Measurements from ENCODE around the gene CHKB.
A peak's percentile ranks its signal among the peaks of the same experiment; 100 is the strongest.
"Not testable (repeated sequence)": the region's sequence is repeated elsewhere in the genome, so short reads cannot be mapped to it uniquely, and the experiment has no call there.

CHKB gene, protein sequence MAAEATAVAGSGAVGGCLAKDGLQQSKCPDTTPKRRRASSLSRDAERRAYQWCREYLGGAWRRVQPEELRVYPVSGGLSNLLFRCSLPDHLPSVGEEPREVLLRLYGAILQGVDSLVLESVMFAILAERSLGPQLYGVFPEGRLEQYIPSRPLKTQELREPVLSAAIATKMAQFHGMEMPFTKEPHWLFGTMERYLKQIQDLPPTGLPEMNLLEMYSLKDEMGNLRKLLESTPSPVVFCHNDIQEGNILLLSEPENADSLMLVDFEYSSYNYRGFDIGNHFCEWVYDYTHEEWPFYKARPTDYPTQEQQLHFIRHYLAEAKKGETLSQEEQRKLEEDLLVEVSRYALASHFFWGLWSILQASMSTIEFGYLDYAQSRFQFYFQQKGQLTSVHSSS

DNA sequence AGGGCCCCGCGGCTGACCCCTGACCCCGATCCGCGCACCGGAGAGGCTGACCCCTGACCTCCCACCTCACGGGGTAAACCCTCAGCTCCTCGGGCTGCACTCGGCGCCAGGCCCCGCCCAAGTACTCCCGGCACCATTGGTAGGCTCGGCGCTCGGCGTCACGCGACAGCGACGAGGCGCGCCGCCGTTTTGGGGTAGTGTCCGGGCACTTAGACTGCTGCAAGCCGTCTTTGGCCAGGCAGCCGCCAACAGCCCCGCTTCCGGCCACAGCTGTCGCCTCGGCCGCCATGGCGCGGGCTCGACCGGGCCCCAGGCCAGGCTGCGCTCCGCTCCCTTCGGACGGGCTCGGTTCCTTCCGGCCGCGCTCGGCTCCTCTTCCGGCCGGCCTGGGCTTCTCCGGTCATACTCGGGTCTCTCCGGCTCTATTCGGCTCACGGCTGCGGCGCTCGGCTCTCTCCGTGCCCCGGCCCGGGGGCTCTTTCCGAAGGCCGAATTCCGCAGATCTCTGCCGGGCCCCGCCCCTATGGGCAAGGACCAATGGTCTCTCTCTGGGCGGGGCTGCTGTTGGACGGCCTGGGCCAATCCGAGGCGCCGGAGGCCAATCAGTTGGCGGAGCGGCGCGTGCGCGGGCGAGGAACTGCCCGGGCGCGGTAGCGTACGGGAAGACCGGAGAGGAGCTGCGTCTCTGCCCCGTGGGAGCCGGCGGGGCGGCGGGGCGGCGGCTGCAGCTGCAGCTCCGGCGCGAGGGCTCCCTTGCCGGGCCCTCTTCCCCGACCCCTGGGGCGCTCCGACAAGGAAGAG, at the start of gene CHKB:
Gene CHKB, minus strand, starts transcription at position 357 of the 801 bp plus-strand sequence. Its CDS starts 68 bp downstream, at position 289.
- peak; percentile 89 for DNase-seq

DNA sequence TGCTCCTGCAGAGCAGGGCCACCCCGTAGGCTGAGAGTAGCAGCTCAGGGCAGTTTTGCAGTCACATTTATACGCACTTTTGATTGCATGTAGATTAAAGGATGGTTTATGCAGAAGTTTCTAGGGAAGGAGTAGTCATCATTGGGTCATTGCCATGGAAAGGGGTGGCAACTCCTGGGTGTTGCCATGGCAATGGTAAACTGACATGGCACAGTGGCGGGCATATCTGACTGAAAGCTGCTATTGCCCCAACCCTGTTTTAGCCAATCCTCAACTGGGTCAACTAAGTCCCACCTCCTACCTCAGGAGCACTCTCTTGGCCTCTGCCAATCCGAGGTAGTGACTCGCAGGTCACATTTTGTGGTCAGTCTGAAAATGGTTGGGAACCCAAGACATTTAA, 47.7 kb upstream of the CHKB start:
- DNase-seq: no peak

DNA sequence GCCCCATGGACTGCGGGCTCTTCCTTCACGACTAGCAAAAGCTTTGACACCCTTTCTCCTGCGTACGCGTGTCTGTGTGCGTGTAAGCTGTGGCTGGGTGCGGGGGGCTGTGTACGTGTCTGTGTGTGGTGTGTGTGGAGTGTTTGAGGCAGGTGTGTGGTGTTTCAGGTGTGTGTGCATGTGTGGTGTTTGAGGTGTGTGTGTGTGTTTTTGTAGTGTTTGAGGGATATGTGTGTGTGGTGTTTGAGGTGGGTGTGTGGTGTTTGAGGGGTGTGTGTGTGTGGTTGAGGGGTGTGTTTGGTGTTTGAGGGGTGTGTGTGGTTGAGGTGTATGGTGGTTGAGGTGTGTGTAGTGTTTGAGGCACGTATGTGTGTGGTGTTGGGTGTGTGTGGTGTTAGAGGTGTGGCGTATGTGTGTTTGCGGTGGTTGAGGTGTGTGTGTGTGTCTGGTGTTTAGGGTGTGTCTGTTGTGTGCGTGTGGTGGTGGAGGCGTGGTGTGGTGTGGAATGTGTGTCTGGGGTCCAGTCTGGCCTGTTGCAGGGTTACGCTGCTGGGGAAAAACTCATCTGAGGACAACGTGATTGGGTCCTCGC, 46.0 kb upstream of the CHKB start:
- no peak for DNase-seq

- peak; percentile 26 for DNase-seq
Measured at GRCh38 chr22:50627642-50628542, 45.2 kb upstream of the CHKB start, which contains the start of gene ARSA. ARSA (minus strand) TSS chr22:50628152; CDS start chr22:50627779, 373 bp downstream.

DNA sequence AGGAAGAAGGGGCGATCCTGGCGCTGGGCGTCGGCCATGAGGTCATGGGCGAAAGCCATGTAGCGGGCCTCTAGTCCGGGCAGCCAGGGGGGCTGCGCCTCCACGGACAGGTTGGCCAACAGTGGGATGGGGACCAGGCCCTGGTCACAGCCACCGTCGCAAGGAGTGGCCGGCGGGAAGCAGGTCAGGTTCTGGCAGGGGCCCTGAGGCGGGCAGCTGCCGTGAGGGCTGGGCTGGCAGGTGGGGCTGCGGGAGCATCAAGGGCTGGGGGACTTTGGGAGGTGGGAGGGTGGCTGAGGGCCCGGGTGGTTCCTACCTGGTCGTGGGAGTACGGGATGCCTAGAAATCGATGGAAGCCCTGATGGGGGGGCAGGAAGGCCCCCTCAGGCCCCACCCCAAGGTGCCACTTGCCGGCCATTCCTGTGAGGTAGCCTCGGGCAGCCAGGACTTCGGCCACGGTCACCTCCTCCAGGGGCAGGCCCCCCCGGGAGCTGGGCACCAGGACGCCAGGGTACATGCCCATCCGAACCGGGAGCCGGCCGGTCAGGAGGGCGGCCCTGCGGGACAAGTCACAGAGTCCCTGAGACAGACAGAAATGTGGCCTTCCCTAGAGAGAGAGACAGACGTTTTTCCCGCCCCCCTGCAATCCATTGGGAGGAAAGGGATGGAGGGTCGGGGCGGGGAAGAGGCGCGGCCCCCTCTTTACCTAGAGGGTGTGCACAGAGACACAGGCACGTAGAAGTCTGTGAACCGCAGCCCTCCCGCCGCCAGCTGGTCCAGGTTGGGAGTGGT, 44.4 kb upstream of the CHKB start:
- no peak for DNase-seq

GRCh38 chr22:50626314-50626849, 43.7 kb upstream of the CHKB start:
- no peak for DNase-seq

DNA sequence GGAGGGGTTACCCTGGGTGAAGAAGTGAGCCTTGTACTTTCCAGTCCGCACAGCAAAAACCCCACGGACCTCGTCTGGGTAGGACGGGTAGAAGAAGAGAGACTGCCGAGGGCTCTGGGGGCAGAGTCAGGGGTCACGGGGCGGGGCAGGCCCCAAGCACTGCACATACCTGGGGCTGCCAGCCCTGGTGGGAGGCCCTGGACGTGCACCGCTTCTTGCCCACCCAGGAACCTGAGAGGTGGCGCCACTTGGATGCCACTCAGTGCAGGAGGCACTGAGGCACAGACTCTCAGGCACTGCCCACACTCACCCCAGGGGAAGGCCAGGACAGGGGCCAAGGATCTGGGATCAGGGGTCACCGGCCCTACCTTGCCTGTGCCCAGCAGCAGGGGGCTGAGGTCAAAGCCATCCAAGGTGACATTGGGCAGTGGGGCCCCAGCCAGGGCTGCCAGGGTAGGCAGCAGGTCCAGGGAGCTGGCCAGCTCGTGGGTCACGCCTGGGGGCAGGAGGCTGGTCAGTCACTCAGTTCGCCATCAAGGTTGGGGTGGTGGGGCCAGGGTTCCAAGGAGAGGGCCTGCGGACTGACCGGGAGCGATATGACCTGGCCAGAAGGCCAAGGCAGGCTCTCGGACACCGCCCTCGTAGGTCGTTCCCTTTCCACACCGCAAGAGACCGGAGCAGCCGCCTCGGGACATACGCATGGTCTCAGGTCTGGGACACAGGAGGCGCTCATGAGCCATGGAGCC, 43.1 kb upstream of the CHKB start:
- DNase-seq: no peak

- DNase-seq: no peak
Measured at GRCh38 chr22:50625131-50625567, 42.5 kb upstream of the CHKB start.

- DNase-seq: no peak
Measured at GRCh38 chr22:50624347-50625130, 41.9 kb upstream of the CHKB start.

DNA sequence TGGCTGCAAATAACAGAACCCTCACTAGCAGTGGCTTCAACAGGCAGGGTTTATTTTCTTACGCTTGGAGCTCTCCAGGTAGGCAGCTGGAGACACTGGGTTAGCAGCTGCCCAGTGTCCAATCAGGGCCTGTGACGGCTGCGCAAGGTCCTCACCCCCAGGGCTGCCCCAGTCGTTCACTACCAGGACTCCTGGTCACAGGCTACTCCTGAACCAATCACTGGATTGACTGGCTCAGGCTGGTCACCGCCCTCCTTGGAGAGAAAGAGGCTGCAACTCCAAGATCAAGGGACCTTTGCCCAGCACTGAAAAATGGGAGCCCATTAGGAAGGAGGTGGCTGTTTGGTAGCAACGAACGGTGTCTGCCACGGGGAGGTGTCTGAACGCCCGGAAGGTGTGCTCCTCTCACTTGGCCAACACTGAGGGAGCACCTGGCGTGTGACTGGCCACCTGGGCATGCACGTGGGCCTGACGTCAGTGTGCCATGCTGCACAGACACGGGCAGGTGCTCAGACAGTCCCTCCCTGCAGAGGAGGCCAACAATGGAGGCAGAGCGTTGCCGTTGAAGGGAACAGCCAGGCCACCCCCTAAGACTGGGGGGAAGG, 40.2 kb upstream of the CHKB start:
- DNase-seq: peak; percentile 72

DNA sequence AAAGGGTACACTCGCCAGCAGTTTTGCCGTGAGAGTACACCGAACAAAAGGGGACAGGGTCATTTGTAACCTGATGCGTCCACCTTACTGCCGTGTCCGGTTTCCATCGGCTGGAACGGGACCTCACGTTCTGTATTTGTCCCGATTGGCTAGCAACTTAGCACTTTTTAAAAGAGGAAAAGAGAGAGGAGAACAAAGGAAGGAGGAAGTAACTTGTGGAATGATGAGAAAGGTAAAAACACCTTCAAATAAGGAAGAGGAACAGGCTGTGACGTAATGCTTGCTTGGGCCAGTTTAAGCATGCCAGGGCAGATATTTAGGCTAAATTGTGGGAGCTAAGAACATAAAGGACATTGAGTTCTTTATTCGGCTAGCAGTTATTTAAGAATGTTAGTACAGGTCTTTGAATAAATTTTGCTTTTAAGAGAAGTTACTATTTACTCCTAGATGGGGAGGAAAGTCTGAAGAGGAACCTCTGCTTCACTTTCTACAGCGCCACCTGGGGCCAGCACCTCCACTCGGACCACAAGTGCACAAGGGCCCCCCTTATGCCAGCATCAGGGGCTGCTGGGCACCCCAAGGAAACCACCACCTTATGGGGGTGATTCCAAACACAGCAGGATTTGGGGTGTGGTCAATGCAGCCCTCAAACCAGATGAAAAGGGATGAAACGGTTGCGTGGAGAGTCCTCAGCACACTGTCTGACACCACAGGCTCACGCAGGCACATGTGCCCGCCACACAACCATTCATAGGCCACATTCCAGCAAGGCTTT, 39.5 kb upstream of the CHKB start:
- DNase-seq: no peak

DNA sequence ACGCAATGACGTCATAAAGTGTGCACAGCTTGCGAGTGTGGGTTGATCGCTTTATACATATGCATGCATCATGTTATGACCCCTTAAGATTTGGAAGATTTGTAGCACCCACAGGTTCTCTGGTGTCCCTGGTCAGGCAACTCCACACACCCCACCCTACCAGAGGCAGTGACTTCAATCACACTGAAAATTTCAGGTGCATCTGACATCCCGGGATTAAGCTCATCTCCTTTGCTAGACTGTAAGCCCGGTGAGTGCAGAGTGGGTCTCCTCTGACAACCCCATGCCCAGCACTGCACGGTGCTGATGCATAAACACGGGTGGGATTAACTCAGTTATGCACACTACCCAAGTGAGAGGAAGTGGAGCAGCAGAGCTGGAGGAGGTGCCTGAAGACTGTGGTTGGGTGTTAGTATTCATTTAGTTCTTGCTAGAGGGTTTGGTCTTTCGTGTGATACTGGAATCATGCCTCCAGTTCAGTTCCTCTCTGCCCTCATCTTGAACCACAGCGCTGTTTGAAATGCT, 38.8 kb upstream of the CHKB start:
- DNase-seq: no peak

GRCh38 chr22:50620593-50621355, 38.1 kb upstream of the CHKB start:
- no peak for DNase-seq

DNA sequence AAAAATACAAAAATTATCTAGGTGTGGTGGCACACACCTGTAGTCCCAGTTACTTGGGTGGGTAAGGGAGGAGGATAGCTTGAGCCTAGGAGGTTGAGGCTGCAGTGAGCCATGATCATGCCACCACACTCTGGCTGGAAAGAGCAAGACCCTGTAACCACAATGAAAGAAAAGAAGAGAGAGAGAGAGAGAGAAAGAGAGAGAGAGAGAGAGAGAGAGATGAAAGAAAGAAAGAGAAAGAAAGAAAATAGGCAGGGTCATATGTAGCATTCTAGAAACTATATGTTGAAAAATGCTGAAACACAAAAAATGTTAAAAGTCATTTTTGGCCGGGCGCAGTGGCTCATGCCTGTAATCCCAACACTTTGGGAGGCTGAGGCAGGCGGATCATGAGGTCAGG, 31.6 kb upstream of the CHKB start:
- DNase-seq: not testable (repeated sequence)

GRCh38 chr22:50613291-50613981, 30.8 kb upstream of the CHKB start:
- DNase-seq: peak; percentile 40

DNA sequence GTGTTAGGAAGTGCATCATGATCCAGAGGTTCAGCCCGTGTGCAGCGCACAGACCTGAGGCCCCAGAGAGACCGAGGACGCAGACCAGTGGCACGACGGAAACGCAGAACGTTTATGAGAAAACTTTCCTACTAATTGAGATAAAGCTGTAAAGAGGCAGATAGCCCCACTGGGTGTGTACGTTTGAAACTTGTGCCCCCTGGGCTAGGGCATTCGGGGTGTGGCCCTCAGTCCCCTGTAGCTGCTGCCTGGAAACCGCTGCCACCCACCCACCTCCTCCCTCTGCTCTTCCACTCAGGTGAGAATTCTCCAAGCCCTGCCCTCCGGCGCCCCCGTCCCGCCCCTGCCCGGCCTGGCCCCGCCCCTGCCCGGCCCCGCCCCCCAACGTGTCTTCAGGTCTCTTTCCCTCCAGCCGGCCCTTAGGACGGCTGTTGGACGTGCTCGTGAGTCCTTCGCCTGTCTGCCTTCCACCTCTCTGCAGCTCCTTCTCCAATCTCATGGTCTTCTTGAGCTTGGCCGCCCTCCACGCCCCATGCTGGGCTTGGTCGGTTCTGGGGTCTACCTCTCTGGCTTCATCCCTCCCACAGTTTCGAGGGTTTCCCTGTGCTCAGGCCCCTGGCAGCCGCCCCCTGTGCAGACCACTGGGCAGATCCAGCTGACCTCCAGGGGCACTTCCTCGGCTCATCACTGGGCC, 30.0 kb upstream of the CHKB start:
- no peak for DNase-seq
